Effector memory CD4-positive, alpha-beta T cell (primary cell): ENCODE measurements around the gene ARMC9.

ENCODE experiments used
- DNase-seq, 3 donors: peaks; one replicate each; pipeline ENCODE4 v3.0.0-alpha.2; 2020
- H3K27ac ChIP-seq: 2 replicates; pipeline ENCODE4 v1.7.0; 2013; ENCODE audit warnings: mild to moderate bottlenecking, low read length, moderate library complexity; ENCODE audit not compliant: insufficient read depth, poor library complexity, severe bottlenecking
- H3K27me3 ChIP-seq: replicated peaks from 2 replicates; pipeline ENCODE4 v1.7.0; 2013; ENCODE audit warnings: mild to moderate bottlenecking, low read length; ENCODE audit not compliant: insufficient read depth, control insufficient read depth, poor library complexity, severe bottlenecking
- H3K36me3 ChIP-seq: 2 replicates; pipeline ENCODE4 v1.7.0; 2013; ENCODE audit warnings: mild to moderate bottlenecking, low read length, moderate library complexity; ENCODE audit not compliant: control insufficient read depth, insufficient read depth
- H3K4me1 ChIP-seq: 2 replicates; pipeline ENCODE4 v1.7.0; 2013; ENCODE audit warnings: low read length, mild to moderate bottlenecking; ENCODE audit not compliant: control insufficient read depth, insufficient read depth, poor library complexity, severe bottlenecking
- H3K4me3 ChIP-seq: 2 replicates; pipeline ENCODE4 v1.7.0; 2013; ENCODE audit warnings: low read length, low read depth, mild to moderate bottlenecking; ENCODE audit not compliant: insufficient read depth, poor library complexity, severe bottlenecking
- H3K9me3 ChIP-seq: 2 replicates; pipeline ENCODE4 v1.7.0; 2013; ENCODE audit warnings: mild to moderate bottlenecking, low read length, moderate library complexity; ENCODE audit not compliant: control insufficient read depth

ARMC9 gene

GRCh38 chr2:231219289-231219688 is 20.9 kb downstream of the ARMC9 start:
- Histone ChIP-seq H3K4me1 (no peaks in the 10 kb centered on the region), H3K9me3 (no peaks in the 10 kb centered on the region), H3K4me3 (no peak overlapping the region), H3K36me3 (no peaks in the 10 kb centered on the region), H3K27me3 (no peaks in the 10 kb centered on the region), H3K27ac (no peak overlapping the region)
- DNase-seq = no peak

DNA sequence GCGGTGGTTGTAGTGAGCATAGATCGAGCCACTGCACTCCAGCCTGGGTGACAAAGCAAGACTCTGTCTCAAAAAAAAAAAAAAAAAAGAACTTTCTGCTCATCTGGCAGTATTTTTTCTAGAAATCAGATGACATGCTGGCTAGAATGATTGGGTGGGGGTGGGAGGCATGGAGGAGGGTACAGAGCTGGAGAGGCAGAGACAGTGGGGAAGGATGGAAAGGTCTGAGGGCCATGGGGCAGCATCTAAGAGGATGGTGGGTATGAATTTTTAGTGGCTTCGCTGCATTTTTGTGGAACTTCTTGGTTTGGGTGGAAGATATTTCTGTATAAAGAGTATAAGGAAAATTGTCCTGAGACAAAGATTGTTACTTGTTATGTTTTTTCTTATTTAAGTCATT is 23.3 kb downstream of the ARMC9 start:
- H3K27me3 ChIP-seq = no peaks in the 10 kb centered on the region
- no peaks in the 10 kb centered on the region for H3K4me1 ChIP-seq
- H3K27ac ChIP-seq = no peak overlapping the region
- no peaks in the 10 kb centered on the region for H3K9me3 ChIP-seq
- H3K36me3 ChIP-seq = no peaks in the 10 kb centered on the region
- DNase-seq = no peak
- H3K4me3 ChIP-seq = no peak overlapping the region

DNA sequence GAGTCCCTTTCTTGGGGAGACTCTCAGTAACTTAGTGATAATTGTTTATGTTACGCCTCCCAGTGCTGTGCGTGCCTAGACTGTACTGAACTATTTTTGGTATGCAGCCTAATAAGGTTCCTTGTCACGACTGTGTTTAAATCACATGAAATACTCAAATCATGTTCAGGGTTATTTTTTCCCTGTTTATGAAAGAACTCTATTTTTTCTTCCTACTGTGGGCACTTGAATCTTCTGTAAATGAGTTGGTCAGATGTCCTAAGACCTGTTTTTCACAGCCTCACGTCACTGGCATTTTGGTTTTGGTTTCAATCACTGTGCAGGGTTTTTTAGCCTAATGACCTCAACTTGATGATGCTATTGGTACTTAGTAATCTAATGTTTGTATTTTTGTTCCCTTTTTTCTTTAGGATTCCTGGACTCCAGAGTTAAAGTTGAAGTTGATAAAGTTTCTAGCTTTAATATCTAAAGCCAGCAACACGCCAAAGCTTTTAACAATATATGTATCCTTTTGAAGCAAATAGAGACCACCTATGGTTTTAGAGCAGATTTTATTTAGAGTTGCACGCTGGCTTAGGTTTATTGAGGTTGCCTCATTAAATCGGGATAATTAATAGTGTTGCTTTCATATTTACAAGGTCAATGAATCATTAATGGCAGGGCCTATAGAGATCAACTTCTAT is 24.0 kb downstream of the ARMC9 start:
- no peaks in the 10 kb centered on the region for H3K9me3 ChIP-seq
- no peak overlapping the region for H3K27ac ChIP-seq
- H3K27me3 ChIP-seq = no peaks in the 10 kb centered on the region
- DNase-seq = no peak
- no peaks in the 10 kb centered on the region for H3K36me3 ChIP-seq
- no peak overlapping the region for H3K4me3 ChIP-seq
- no peaks in the 10 kb centered on the region for H3K4me1 ChIP-seq

- no peaks in the 10 kb centered on the region for H3K9me3 ChIP-seq
- no peaks in the 10 kb centered on the region for H3K27me3 ChIP-seq
- no peaks in the 10 kb centered on the region for H3K4me1 ChIP-seq
- H3K4me3 ChIP-seq = no peak overlapping the region
- no peak for DNase-seq
- no peak overlapping the region for H3K27ac ChIP-seq
- H3K36me3 ChIP-seq = no peaks in the 10 kb centered on the region
Measured at GRCh38 chr2:231223001-231223375, 24.6 kb downstream of the ARMC9 start.

GRCh38 chr2:231223458-231223976 is 25.1 kb downstream of the ARMC9 start:
- DNase-seq = no peak
- Histone ChIP-seq H3K27me3 (no peaks in the 10 kb centered on the region), H3K36me3 (no peaks in the 10 kb centered on the region), H3K27ac (no peak overlapping the region), H3K9me3 (no peaks in the 10 kb centered on the region), H3K4me3 (no peak overlapping the region), H3K4me1 (no peaks in the 10 kb centered on the region)

DNA sequence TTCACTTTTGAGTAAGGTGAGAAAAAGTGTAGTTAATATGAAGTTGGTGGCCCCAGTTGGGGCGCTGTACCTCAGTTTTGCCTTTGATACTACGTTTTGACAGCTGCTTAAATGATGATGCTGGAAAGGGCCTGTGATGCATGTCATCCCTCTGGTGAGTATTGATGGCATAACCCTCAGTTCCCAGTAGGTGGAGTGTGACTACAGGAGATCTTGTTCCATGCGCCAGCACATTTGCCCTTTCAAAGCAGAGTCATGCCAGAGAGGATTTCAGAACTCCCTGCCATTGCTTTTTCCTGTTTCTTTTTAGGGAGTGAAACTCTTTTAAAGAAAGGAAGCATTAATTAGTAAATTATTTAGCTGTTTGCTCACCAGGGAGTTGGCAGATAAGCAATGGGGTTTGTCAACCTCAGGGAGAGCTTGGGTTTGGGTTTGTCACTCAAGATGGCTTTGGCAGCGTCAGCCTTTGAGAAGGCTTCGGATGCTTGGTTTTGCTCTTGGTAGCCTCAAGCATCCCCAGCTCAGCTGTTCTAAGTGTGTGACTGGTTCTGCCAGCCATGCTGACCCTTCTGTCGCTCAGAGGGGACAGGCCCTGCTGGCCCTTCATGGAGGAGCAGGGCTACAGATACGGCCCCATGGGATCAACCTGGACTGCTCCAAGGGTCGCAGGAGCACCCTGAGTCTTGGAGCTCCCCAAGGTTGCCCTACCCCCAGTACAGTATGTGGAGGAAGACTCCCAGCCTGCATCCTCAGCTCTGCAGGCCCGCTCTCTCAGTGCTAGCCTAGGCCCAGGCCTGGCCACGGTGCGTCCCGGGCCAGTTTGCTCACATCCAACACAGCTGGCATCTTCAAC is 29.1 kb downstream of the ARMC9 start:
- Histone ChIP-seq H3K36me3 (no peaks in the 10 kb centered on the region), H3K9me3 (no peaks in the 10 kb centered on the region), H3K27ac (no peak overlapping the region), H3K4me3 (no peak overlapping the region), H3K27me3 (no peaks in the 10 kb centered on the region), H3K4me1 (no peaks in the 10 kb centered on the region)
- DNase-seq = peak in 1 of 3 donors; percentile 6

DNA sequence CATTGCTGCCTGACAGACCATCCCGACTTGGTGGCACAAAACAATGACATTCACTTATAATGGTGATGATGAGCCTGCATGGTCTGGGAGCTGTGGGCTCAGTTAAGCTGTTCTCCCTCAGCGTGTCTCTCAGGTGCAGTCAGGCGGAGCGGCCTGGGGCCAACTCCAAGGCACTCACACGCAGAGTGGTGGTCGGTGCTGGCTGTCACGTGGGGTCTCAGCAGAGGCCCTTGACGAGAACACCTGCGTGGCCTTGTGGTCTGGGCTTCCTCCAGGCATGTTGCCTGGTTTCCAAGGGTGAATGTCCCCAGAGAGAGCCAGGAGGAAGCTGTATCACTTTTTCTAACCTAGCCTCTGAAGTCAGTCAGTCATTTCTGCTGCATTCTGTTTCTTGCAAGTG is 29.8 kb downstream of the ARMC9 start:
- Histone ChIP-seq H3K36me3 (no peaks in the 10 kb centered on the region), H3K4me3 (no peak overlapping the region), H3K4me1 (no peaks in the 10 kb centered on the region)

DNA sequence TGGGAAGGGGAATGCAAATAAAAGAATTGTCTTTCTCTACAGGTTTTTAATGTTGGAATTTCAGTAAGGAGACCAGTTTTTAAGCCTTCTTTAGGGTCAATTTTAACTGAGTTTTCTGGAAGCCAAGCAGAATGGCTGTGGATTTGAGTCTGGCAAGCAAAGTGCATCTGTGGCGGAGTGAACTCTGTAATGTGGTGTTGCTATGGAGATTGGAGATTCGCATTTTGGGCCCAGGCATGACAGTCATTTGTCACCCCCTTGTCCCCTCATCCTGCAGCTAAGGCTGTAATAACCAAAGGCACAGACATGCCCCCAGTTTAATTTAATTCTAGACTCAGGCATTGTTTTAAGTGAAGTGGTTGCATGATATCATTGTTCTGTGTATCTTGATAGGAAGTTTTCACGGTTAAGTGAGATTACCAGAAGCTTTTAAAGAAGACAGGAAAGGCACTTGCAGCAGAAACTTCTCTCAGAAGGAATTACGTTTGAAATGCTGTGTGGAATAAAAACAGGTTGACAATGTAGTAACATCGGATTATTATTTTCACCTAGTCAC is 30.6 kb downstream of the ARMC9 start:
- Histone ChIP-seq H3K27ac (no peak overlapping the region), H3K4me1 (no peaks in the 10 kb centered on the region), H3K36me3 (no peaks in the 10 kb centered on the region), H3K9me3 (no peaks in the 10 kb centered on the region), H3K4me3 (no peak overlapping the region), H3K27me3 (no peaks in the 10 kb centered on the region)
- no peak for DNase-seq

More for the DNA sequence above, 29.8 kb downstream of the ARMC9 start:
- no peak for DNase-seq
- H3K27me3 ChIP-seq = no peaks in the 10 kb centered on the region
- H3K9me3 ChIP-seq = no peaks in the 10 kb centered on the region
- no peak overlapping the region for H3K27ac ChIP-seq

DNA sequence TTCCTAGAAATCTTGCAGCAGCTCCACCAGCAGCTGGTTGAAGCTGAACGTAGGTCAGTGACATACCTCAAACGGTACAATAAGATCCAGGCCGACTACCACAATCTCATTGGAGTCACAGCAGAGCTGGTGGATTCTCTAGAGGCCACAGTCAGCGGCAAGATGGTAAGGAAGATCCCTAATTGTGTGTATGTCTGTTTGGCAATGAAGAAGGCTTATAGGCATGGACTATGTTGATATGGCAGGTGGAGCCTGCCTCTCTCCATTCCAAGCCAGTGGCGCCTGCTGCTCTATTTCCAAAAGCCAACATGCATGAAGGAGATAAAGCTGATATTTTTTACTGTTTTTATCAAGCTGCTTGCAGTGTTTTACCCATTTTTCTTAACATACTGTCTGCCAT is 36.8 kb downstream of the ARMC9 start:
- no peak for DNase-seq
- H3K36me3 ChIP-seq = no peaks in the 10 kb centered on the region
- H3K27ac ChIP-seq = no peak overlapping the region
- H3K27me3 ChIP-seq = no peaks in the 10 kb centered on the region
- no peak overlapping the region for H3K4me3 ChIP-seq
- H3K4me1 ChIP-seq = no peaks in the 10 kb centered on the region
- no peaks in the 10 kb centered on the region for H3K9me3 ChIP-seq

DNA sequence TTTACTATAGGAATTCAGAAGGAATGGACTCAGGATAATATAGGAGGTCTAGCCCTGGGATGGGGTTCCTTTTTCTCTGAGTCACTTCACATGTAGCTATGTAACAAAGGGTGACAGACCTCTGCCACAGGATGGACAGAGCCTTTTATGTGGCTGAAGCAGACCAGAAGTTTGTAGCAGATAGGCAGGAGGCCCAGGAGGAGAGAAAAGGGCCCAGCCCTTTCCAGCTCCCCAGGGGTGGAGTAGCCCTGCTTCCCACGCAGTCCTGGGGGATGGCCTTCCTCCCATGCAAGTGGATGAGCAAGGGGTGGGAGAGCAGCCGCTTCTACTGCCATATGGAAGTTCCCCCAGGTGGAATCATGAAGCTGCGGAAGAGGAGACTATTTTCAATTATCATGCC is 40.3 kb downstream of the ARMC9 start:
- Histone ChIP-seq H3K4me1 (no peaks in the 10 kb centered on the region), H3K36me3 (no peaks in the 10 kb centered on the region), H3K27me3 (no peaks in the 10 kb centered on the region), H3K4me3 (no peak overlapping the region), H3K27ac (no peak overlapping the region), H3K9me3 (no peaks in the 10 kb centered on the region)
- no peak for DNase-seq
